ENCODE results near the gene PRPH.
"Not testable (repeated sequence)": the region's sequence is repeated elsewhere in the genome, so short reads cannot be mapped to it uniquely, and the experiment has no call there.

The PRPH gene

DNA sequence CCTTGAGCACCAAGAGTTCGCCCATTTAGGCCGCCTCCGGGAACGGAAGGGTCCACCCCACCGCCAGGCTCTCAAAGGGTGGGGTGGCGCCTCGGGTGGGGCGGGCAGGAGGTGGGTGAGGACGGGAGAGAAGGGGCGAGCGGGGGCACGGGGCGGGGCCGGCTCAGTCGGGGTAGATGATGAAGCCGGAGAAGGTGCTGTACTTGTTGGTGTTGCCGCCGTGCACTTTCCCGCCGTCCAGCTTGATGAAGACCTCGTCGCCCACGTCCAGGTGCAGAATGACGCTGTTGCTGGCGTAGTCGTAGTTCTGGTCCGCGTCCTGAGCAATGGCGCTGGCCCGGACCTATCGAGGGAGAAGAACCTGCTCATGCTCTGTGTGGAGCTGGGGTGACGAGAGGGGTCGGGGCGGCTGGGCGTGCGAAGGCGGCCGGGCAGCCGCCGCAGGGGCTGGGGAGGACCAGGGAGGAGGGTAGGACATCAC is 38.0 kb downstream of the PRPH start:
- DNase-seq (ENCODE audit: low spot score), result no peak

DNA sequence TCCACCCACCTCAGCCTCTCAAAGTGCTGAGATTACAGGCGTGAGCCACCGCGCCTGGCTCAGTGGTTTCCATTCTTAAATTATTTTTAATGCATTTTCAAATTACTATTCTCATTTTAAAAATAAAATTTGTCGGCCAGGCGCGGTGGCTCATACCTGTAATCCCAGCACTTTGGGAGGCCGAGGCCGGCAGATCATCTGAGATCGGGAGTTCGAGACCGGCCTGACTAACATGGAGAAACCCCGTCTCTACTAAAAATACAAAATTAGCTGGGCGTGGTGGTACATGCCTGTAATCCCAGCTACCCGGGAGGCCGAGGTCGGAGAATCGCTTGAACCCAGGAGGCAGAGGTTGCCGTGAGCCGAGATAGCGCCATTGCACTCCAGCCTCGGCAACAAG is 38.8 kb downstream of the PRPH start:
- DNase-seq (ENCODE audit: low spot score), result not testable (repeated sequence)

DNA sequence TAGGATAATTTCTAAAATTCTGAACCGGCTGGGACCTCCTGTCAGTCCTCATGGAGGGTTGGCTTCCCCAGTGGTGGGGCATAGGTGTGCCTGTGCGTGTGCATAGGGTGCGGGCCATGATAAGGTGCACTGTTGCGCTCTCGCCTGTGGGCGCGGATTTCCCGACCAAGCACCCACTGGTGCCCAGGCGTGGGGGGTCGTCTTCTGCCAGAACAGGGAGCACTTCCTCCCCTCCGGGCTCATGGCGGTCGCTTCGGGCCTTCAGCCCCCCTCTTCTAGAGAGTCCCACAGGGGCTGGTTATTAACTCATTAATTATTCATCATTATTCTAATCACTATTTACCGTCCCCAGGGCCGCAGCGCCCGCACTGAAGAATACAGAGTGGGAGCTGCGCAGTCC is 39.3 kb downstream of the PRPH start:
- no peak for DNase-seq (ENCODE audit: low spot score)

DNA sequence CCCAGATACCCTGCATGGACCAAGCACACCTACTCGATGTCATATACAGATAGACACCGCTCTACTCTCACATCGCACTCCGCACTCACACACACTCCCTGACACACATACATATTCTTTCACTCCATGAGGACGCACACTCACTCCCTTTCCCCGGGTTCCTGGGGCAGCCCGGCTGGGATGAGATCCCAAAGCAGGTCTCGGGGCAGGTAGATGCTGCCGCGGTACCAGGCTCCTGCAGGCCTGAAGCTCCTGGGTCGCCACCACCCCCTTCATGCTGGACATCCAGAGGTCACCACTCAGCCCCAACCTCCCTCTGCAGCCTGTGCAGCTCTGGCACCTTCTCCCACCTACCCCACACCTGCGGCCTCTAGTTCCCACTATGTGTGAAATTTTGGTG is 39.7 kb downstream of the PRPH start:
- no peak for DNase-seq (ENCODE audit: low spot score)

DNA sequence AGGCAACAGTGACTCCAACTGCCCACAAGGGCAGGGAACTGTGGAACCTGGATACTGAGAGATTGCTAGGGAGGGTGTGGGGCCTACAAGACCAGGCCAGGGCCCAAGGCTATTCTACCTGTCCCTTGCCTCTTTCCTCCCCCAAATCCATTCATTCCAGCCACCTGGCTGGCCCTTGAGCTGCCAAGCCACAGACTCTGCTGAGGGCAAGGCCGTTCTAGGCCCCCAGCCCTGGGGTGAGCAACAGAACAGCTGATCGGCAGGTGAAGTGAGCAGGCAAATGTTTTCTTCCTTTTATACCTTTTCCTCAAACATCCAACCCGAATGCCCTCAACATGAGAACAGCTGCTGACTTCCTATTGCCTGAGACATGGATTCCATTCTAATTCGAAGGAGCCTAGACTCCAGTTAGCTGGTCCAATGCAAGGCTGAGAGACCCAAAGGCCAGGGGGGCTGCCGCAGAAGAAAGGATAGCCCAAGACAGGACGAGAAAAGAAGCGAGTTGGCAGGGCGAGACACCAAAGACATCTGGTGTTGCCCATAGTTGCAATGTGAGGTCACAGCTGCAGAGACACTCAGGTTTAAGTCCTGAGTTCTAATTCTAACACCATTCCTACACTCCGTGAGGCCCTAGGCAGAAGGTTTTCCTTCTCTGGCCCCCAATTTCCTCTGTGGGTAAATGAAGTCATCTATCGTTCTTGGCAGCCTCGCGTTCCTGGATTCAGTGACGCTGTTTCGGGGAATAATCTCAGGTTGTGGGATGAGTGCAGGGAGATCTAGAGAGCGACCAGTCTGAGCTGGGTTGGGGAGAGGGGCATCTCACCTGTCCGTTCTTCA is 40.4 kb downstream of the PRPH start:
- no peak for DNase-seq (ENCODE audit: low spot score)

DNA sequence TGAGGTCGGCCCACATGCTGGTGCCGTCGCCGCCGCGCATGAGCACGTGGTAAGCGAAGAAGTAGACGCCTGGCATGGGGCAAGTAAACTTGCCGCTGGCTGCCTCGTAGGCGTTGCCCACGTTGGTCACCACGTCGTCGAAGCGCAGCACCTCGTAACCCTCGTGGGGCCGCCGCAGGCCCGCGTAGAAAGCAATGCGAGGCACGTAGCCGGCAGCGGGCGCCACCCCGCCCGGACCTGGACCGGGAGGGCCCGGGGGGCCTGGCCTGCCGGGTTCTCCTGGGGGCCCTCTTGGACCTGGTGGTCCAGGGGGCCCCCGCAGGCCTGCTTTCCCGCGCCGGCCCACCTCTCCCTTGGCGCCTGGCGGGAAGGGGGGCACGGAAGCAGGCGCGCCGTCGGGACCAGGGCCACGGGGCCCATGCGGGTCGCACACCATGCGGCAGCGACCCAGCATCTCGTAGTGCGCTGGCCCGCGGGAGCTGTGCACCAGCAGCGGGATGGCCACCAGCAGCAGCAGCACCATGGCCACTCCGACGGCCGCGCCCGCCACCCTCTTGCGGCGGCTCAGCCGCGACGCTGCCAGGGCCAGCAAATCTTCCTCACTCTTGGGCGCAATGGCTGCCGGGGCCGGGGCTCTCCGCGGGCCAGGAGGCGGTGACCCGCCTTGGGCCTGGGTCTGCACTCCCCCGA is 41.2 kb downstream of the PRPH start:
- DNase-seq (ENCODE audit: low spot score), result no peak

DNA sequence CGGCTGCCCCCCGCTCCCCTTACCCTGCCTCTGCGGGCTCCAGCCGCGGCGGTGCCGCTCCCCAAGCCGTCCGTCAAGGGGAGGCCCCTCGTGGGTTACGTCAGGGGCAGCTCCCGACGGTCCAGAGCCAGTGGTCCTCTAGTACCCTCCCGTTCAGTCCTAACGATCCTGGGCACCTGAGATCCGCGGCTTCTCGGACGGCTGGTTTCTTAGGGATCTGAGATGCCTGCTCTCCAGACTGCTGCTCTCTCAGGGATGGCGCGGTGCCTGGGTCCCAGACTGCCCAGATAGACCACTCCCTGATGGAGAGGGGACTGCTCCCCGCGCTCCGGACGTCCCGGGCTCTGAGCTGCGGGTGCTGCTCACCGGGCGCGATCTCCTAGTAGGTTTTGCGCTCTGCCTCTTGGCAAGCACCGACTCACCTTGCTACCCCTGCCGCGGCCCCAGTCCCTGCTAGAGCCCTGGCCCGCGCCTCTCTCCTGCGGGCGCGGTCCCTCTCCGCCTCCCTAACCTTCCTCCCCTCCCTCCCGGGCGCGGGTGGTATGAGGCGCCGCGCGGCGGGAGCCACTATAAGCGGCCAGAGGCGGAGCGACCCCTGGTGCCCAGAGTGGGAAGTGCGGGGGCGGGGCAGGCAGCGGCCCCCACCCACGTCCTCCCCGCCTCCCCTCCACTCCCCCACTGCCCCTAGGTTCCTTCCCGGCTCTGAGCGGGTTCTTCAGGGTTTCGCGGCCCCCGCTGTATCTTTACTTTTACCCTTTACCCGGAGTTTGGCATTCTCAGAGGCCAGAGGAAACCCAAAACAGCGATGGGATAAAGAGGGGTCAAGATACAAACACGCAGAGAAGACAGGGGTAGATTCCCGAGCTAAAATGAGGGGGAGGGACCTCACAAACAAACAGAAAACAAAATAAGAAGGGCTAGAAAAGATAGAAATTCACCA is 42.0 kb downstream of the PRPH start, which contains the start of gene C1QL4:
C1QL4 (minus strand) TSS at position 544 of the 940 bp plus-strand sequence. CDS start 711 bp downstream, outside the sequence.
- peak; percentile 57 for DNase-seq (ENCODE audit: low spot score)

DNA sequence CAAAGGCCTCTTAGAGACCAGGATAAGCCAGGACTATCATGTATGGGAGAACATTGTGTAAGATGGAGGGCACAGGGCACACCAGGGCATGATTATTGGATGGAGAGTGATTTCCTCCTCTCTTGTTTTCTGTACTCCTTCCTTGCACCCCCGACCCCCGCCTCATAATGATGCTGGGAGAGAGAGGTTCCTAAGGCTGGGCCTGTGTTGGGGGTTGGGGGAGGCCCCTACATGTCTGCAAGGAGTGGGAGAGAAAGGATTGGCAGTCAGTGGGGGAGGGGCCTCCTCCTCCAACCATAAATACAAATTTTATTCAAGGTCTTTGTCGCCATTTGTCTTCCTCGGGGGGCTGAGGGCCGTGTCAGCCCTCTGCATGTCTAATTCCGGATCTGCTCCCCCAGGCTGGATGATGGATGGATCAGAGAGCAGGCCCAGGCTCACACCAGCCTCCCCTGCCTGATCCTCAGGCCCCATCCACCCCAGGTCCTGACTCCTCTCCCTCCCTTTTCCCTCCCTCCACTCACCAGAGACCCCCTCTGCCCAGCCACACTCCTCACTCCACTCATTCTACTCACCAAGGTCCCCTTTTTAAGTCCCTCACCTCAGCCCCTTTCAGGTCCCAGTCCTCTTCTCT is 44.0 kb downstream of the PRPH start:
- no peak for DNase-seq (ENCODE audit: low spot score)

DNA sequence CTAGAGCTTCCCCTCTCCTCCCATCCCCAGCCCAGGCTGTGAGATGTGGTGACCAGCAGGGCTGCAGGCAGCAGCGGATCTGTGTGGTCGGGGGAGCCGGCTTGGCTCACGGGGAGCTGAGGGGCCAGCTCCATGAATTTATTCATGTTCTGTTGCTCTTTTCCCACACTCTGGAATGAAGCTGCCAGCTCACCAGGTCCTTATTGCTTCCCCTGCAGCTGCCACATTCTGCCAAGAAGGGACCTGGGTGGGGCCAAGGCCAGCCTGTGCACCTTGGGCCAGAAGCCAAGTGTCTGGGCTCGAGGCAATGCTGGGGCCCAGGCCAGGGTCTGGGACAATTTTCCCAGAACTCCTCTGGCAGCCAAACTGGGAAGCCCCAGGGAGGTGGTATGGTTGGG is 44.5 kb downstream of the PRPH start:
- DNase-seq (ENCODE audit: low spot score), result no peak

DNA sequence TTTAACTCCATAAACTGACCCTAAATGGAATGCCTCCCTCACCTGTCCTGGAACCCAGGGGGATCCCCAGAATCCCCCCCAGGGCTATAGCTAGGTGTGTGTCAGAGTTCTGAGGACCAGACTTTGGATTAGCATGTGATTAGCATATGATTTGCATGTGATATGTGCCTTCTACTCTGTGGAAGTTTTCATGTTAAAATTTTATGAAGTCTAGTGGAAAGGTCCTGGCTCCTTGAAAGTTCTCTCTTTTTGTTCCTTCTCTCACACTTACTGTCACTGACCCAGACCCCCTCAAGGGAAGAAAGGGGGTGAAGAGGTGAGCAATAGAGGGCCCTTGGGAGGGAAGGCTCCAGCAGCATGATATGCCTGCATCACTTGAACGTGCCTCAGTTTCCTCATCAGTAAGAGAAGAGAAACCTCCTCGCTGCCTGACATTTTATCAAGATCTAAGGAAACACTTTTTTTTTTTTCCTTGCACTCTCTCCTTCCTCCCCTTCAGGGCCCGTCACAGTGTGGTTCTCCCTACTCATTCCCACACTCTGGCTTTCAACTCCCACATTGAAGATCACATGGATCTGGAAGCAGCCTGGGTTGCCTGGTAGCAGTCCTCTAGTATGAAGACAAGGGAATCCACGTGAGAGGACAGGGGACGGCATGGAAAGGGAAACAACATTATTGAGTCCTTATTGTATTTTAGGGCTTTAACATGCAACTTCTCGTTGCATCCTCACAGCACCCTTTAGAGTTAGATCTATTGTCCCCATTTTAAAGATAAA is 45.3 kb downstream of the PRPH start:
- DNase-seq (ENCODE audit: low spot score), result no peak

DNA sequence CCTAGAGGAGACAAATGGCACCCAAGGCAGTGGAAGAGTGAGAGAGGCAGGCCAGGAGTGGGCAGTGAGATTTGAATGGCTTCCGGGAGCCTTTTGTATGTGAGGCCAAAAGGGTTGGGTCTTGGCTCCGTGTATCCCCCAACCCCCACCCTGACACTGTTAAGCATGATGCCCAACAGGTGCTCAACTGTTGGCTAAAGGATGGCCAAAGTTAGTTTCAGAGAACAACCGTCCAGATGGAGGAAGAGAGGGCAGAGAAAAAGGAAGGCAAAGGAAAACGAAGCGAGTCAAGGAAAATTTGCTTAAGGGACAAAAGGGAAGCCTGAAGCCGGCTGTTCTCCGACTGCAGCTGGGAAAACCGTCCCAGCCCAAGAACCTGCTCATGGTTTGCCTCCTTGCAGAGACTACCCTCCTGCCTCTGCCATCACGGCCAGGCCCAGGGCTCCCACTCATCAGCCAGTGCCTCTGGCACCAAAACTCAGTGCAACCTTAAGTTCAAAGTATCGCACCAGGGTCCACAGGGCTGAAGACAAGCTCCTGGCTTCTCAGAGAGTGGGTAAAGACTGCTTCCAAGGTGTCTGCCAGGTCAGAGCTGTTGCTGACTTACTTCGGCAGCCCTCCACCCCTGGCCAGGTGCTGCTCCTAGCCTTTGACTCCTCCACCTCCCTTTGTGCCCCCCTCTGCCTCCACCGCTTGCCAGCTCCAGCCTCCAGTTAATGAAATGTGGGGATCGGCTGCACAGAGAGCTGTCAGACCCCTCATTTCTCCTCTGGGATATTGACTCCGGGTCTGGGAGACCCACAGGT is 46.2 kb downstream of the PRPH start:
- DNase-seq (ENCODE audit: low spot score), result no peak

DNA sequence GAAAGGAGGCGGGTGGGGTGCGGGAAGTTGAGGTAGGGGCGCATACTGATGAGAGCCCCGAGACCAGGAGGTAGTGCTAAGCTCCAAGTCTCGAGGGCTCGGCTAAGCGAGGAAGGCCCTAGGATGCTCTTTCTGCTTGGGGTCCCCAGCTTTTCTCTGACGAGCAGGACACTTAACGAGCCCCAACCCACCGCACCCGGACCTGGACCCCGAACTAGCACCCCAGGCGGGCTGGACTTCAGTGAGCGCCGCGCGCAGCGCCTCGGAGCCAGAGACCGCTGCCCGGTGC is 46.8 kb downstream of the PRPH start:
- no peak for DNase-seq (ENCODE audit: low spot score)

DNA sequence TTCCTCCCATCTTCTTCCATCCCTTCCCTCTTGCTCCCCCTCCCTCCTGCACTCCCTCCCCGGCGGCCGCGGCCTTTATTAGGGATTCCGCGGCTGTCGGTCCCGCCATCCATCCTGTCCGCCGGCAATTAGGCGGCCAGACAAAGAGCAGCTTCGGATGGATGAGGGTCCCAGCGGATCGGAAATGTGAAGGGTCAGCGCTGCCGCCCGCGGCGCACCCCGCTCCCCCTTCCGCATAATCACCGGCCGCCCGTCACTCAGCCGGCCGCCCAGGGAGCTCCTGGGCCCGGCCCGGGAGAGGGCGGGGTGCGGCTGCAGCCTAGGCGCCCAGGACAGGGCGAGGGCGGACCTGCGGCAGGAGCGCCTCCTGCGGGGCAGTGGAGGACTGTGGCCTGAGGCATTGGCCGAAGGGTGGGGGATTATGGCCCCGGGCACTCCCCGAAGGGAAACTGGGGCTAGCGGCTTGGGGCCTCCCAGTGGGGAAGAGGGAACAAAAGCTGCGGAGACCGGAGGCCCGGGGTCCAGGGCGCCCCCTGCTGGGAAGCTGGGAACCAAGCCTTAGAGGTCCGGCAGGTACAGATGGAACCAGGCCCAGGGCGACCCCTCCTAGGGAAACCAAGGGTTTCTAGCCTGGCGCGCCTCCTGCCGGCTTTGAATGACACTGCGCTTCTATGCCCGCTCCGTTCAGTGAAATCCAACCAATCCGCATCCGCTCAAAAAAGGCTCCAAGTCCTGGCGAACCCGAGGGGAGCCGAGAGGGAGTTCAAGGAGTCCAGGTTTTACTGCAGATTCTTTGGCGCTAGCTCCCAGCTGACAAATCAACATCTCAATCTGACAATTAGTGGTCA is 47.3 kb downstream of the PRPH start:
- DNase-seq (ENCODE audit: low spot score), result no peak

DNA sequence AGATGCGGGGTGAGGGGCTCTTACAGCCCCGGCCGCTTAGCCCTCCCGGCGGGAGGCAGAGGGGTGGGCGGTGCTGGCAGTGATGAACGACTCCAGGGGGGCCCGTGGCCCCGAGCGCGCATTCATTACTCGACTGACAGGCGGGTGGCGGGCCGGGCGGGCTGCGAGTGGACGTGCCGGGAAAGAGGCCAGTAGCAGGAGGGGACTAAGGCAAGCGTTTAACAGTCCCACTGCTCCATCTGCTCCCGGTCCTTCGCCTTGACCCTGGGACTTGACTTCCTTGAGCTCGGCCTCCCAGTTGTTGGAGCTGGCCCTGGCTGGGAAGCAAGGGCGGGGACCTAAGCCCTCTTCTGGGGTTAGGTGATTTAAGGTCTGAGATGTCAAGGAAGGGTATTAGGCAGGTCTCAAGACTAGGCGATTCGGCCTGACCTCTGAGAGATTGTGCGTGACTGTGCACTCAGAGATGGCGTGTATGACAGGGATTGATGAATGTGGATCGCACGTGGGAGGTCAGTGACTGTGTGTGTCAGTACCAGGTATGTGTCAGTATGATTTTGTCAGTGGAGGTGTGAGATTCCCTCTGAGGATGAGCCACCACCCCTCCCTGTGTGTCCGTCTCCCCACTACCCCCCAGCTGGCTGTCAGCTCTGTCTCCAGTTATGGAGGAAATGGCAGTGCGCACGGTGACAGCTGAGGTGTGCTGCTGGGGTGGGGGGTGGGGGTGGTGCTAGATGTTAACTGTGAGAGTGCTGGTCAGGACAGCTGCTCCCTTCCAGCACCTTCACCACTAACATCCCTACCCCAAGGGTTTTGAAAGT is 48.2 kb downstream of the PRPH start:
- DNase-seq (ENCODE audit: low spot score), result no peak

DNA sequence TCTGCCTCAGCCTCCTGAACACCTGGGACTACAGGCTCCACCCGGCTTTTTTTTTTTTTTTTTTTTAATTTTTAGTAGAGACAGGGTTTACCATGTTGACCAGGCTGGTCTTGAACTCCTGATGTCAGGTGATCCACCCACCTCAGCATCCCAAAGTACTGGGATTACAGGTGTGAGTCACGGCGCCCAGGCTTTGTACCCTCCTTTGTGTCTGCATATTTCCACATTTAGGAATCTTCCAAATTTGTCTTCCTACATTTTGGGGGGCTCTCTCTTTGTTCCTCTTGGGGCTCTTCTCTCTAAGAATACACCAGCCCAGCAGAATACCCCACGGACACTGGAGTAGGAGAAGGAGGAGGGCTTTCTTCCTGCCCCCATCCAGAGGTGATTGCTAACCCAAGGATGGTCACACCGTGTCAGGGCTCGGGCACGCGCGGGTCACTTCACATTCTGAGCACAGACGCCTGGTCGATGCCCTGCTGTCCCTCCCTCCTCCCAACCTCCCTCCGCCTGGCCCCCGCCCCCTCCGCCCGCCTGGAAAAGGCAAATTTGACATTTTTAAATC is 49.6 kb downstream of the PRPH start:
- no peak for DNase-seq (ENCODE audit: low spot score)

DNA sequence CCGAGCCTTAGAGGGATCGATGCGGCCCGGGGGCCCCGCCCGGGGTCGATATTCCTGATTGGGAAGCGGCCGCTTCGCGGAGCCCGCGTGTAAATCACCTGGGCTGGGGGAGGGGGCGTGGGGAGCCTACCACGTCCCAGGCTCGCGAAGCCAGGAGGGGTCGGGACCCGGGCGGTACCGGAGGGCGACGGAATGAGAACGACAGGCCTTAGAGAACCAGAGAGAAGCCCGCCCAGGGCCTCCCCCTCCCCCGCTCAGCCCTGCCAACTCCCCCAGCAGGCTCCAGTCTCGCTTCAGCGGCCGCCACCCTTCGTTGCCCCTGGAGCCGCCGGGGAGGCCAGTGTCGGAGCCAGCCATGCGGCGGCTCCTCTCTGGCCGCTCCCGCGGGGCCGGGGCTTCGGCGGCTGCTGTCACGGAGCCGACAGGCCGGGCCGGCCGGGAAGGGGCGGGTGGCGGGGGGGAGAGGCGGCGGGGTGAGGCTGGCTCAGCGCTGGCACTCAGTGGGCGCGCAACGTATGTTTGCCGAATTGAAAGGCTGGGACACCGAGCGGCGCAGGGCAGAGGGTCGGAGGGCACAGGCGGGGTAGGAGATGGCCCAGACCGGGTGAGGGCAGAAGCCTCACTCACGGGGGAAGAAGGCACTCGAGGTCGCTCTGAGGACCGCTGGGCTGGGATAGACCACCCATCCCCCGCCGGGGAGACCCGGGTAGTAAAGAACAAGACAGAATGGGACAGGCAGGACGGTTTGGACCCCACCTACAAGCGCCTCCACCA is 50.3 kb downstream of the PRPH start:
- no peak for DNase-seq (ENCODE audit: low spot score)

All from putamen (tissue), 1 donor.